Lung (tissue), 13 donors: ENCODE measurements around the gene LTBP3. TPM values are rescaled to one million over a fixed set of nuclear protein-coding genes. Genes with fewer than 3 reads are reported as not detected.

Source experiments
- ATAC-seq: fragments of 200-7000 bp; cut with Tn5 transposase; one replicate; pipeline ENCODE4 v1.9.1; 2020; ENCODE audit warnings: moderate number of reproducible peaks; ENCODE audit not compliant: insufficient read depth, low FRiP score
- DNase-seq, 3 donors: peaks; one replicate each; pipeline ENCODE4 v3.0.0-alpha.2; 2013 to 2017
- H3K27ac ChIP-seq, 2 donors: one replicate each; pipeline ENCODE4 v1.5.1; 2013; ENCODE audit warnings: mild to moderate bottlenecking in 2 of 2, moderate library complexity in 2 of 2, control low read depth in 1 of 2, inconsistent platforms in 1 of 2, low read depth in 1 of 2, low read length in 1 of 2
- H3K27me3 ChIP-seq, 3 donors: one replicate each; pipeline ENCODE4 v1.5.1; 2013; ENCODE audit warnings: low read length in 2 of 3; ENCODE audit not compliant: control insufficient read depth in 3 of 3, insufficient read depth in 3 of 3
- H3K36me3 ChIP-seq, 4 donors: one replicate each; pipeline ENCODE4 v1.5.1; 2013; ENCODE audit warnings: low read length in 4 of 4, mild to moderate bottlenecking in 1 of 4, moderate library complexity in 1 of 4; ENCODE audit not compliant: control insufficient read depth in 4 of 4, insufficient read depth in 4 of 4
- H3K4me1 ChIP-seq, 5 donors: one replicate each; pipeline ENCODE4 v1.5.1; 2013; ENCODE audit warnings: low read length in 5 of 5, mild to moderate bottlenecking in 2 of 5, moderate library complexity in 1 of 5; ENCODE audit not compliant: control insufficient read depth in 5 of 5, insufficient read depth in 5 of 5
- H3K4me3 ChIP-seq: one replicate; pipeline ENCODE4 v1.5.1; 2013; ENCODE audit warnings: mild to moderate bottlenecking, control low read depth, moderate library complexity
- H3K9ac ChIP-seq, 2 donors: one replicate each; pipeline ENCODE4 v1.5.1; 2013; ENCODE audit warnings: low read length in 2 of 2, control low read depth in 1 of 2; ENCODE audit not compliant: insufficient read depth in 1 of 2
- H3K9me3 ChIP-seq, 4 donors: one replicate each; pipeline ENCODE4 v1.5.1; 2013; ENCODE audit warnings: low read length in 3 of 4, mild to moderate bottlenecking in 1 of 4, moderate library complexity in 1 of 4; ENCODE audit not compliant: control insufficient read depth in 4 of 4, insufficient read depth in 3 of 4
- WGBS, 2 donors: extraction: QIAGEN DNeasy Blood & Tissue Kit; methylation state at CpG; one replicate each; pipeline ENCODE4 v1.1.7; 2013; 5-methylcytosine and 5-hydroxymethylcytosine counted together
- polyA plus RNA-seq, 2 donors: library from polyadenylated mRNA; stranded (reverse); fragments of 200-250 nt; gene quantifications; one replicate each; pipeline ENCODE4 v1.2.1, GENCODE V29; 2013
- small RNA-seq: library from RNA; depleted of rRNA; stranded (forward); fragments of <200 nt; gene quantifications from one replicate; pipeline ENCODE3, GENCODE V24; 2014; ENCODE audit warnings: low replicate concordance
- total RNA-seq, 2 donors: library from RNA; depleted of rRNA in 1 of 2; stranded (reverse); fragments of >200 nt in 1 of 2; gene quantifications; one replicate each; pipeline ENCODE4 v1.2.1, GENCODE V29; 2014 to 2021
- TF ChIP-seq, protein P1 (sequence below): IDR thresholded peaks from 2 replicates; pipeline ENCODE4 v1.5.1; 2012; ENCODE audit warnings: mild to moderate bottlenecking; ENCODE audit errors: control extremely low read depth, extremely low read depth
- donor health status: control.
- donor health status: control.
- donor health status: Bipolar disorder and iron deficiency.
- donor health status: healthy.
- donor health status: DM: yes; HTN: yes; CAD: no.

LTBP3 gene
- total and polyA plus RNA-seq, 4 donors, result 39.1 to 111 (median 73.4) TPM

DNA sequence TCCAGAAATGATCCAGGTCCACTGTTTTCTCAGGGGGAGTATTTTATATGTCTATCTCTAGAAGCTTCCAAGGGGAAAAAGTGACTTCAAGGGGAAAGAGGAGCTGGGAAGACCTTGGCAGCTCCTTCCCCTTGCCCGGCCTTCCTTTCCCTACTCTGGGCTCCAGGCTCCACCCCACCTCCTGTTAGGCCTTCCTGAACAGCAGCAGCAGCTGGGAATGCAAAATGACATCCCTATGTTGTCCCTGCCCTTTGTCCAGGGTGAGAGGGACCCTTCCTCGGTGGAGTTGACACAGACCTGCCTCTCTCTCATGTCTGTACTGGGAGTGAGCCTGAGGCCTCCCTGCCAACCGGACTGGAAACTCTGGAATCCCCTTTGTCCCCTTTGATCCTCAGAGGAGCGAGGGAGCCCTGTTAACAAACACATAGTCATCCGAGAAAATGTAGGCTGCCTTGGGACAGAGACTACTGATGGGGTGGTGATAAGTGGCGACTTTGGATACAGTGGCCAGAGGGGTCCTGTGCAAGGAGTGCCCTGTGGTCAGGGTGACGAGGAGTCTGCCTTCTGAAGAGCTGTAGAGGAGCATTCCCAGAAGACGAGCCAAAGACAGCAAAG, 68.3 kb downstream of the LTBP3 start:
- Histone ChIP-seq H3K4me1 (peaks cover 41 to 79% (median 50%) of the 10 kb centered on the region in 5 donors), H3K9ac (peak overlapping the region in 1 of 2 donors; percentile 36), H3K27me3 (no peaks in the 10 kb centered on the region), H3K9me3 (no peaks in the 10 kb centered on the region), H3K4me3 (no peak overlapping the region), H3K27ac (peak overlapping the region; percentile 97 to 98), H3K36me3 (no peaks in the 10 kb centered on the region)
- peak; percentile 63 to 75 (median 66) for DNase-seq
- TF ChIP-seq, protein P1, sequence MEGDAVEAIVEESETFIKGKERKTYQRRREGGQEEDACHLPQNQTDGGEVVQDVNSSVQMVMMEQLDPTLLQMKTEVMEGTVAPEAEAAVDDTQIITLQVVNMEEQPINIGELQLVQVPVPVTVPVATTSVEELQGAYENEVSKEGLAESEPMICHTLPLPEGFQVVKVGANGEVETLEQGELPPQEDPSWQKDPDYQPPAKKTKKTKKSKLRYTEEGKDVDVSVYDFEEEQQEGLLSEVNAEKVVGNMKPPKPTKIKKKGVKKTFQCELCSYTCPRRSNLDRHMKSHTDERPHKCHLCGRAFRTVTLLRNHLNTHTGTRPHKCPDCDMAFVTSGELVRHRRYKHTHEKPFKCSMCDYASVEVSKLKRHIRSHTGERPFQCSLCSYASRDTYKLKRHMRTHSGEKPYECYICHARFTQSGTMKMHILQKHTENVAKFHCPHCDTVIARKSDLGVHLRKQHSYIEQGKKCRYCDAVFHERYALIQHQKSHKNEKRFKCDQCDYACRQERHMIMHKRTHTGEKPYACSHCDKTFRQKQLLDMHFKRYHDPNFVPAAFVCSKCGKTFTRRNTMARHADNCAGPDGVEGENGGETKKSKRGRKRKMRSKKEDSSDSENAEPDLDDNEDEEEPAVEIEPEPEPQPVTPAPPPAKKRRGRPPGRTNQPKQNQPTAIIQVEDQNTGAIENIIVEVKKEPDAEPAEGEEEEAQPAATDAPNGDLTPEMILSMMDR, result no peak
- ATAC-seq, result no peak
- 56 to 66% methylated on average over 8 of the region's 8 CpGs for WGBS, 2 donors

DNA sequence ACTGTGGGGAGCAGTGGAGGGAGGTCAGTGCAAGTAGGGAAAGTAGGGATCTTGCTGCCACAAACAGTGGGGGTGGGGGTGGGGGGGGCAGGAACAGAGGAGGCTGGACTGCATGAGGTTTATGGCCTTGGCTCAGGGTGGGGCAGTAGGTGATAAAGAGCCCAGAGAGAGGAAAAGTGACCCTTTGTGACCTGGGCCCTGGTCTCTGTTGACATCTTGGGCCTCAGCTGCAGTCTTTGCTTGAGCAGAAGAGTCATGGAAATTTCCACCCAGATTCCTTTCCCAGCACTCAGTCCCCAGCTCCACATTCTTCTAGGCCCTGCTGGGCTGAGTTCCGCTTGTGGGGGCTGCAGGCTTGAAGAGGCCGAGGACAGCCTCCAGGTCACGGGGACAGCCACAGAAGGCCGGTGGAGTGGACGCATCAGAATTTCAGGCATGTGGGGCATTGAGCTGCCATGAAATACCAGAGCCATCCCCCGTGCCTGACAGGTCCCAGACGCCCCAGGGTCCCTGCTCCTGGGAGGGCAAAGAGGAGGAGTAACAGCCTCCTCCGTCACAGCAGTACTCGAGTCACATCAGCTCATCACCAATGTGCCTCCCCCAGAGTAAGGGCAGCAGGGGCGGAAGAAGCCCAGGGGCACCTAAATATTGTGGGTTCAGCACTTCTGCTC, 69.0 kb downstream of the LTBP3 start:
- H3K4me3 ChIP-seq, result no peak overlapping the region
- TF ChIP-seq, protein P1, result no peak
- H3K4me1 ChIP-seq, result peaks cover 41 to 73% (median 50%) of the 10 kb centered on the region in 5 donors
- H3K36me3 ChIP-seq, result no peaks in the 10 kb centered on the region
- H3K27ac ChIP-seq, result peak overlapping the region; percentile 97 to 98
- no peaks in the 10 kb centered on the region for H3K9me3 ChIP-seq
- ATAC-seq (no peak), DNase-seq (peak; percentile 52 to 66 (median 65))
- peak overlapping the region in 1 of 2 donors; percentile 36 for H3K9ac ChIP-seq
- no peaks in the 10 kb centered on the region for H3K27me3 ChIP-seq
- WGBS, 2 donors, result 61 to 82% methylated on average over 10 of the region's 10 CpGs

Small RNAs within 50 kb of the gene (small RNA-seq; reads per million reads assigned to genes)
- gene AP001362.1, result not detected
- gene RF01684, result not detected

Other genes with a start within 250 kb of the LTBP3 start
- 10 to 100 TPM in 1 of 2 donors, 1 to 10 TPM in 1; 9.2 to 28.9 TPM for gene CDC42EP2, start 243.5 kb downstream of the LTBP3 start, total RNA-seq
- 10 to 100 TPM; 23.4 to 35.0 TPM for gene CDC42EP2, start 243.5 kb downstream of the LTBP3 start, polyA plus RNA-seq
- 10 to 100 TPM; 44.6 to 53.2 TPM for gene DPF2, start 224.5 kb downstream of the LTBP3 start, total RNA-seq
- gene DPF2, start 224.5 kb downstream of the LTBP3 start, polyA plus RNA-seq, result 10 to 100 TPM; 21.5 to 25.0 TPM
- under 1 TPM in 1 of 2 donors, not detected in 1; 0.21 TPM for gene TIGD3, start 203.6 kb downstream of the LTBP3 start, total RNA-seq
- gene TIGD3, start 203.6 kb downstream of the LTBP3 start, polyA plus RNA-seq, result under 1 TPM; 0.24 to 0.27 TPM
- 10 to 100 TPM in 1 of 2 donors, 1 to 10 TPM in 1; 7.3 to 15.6 TPM for gene SLC25A45, start 175.7 kb downstream of the LTBP3 start, total RNA-seq
- 1 to 10 TPM; 5.5 to 9.0 TPM for gene SLC25A45, start 175.7 kb downstream of the LTBP3 start, polyA plus RNA-seq
- gene FRMD8, start 171.7 kb downstream of the LTBP3 start, total RNA-seq, result 10 to 100 TPM; 18.5 to 39.9 TPM
- 10 to 100 TPM; 15.8 to 25.7 TPM for gene FRMD8, start 171.7 kb downstream of the LTBP3 start, polyA plus RNA-seq
- 100 to 1,000 TPM; 518 to 912 TPM for gene NEAT1, start 135.6 kb downstream of the LTBP3 start, total RNA-seq
- gene NEAT1, start 135.6 kb downstream of the LTBP3 start, polyA plus RNA-seq, result 1,000 to 10,000 TPM in 1 of 2 donors, 100 to 1,000 TPM in 1; 481 to 1,176 TPM
- gene MALAT1, start 59.3 kb downstream of the LTBP3 start, total RNA-seq, result over 10,000 TPM; 10,633 to 48,332 TPM
- gene MALAT1, start 59.3 kb downstream of the LTBP3 start, polyA plus RNA-seq, result 1,000 to 10,000 TPM in 1 of 2 donors, 100 to 1,000 TPM in 1; 125 to 2,965 TPM
- 10 to 100 TPM; 54.3 to 93.8 TPM for gene SCYL1, start 33.3 kb downstream of the LTBP3 start, total RNA-seq
- gene SCYL1, start 33.3 kb downstream of the LTBP3 start, polyA plus RNA-seq, result 100 to 1,000 TPM in 1 of 2 donors, 10 to 100 TPM in 1; 79.1 to 107 TPM
- 10 to 100 TPM; 22.0 to 35.9 TPM for gene ZNRD2, start 12.1 kb upstream of the LTBP3 start, total RNA-seq
- gene ZNRD2, start 12.1 kb upstream of the LTBP3 start, polyA plus RNA-seq, result 10 to 100 TPM; 65.6 to 81.5 TPM
- 10 to 100 TPM; 20.6 to 53.5 TPM for gene FAM89B, start 14.2 kb upstream of the LTBP3 start, total RNA-seq
- gene FAM89B, start 14.2 kb upstream of the LTBP3 start, polyA plus RNA-seq, result 10 to 100 TPM; 44.4 TPM
- 100 to 1,000 TPM in 1 of 2 donors, 10 to 100 TPM in 1; 58.3 to 154 TPM for gene EHBP1L1, start 17.7 kb upstream of the LTBP3 start, total RNA-seq
- 100 to 1,000 TPM in 1 of 2 donors, 10 to 100 TPM in 1; 49.8 to 125 TPM for gene EHBP1L1, start 17.7 kb upstream of the LTBP3 start, polyA plus RNA-seq
- gene KCNK7, start 37.4 kb upstream of the LTBP3 start, total RNA-seq, result 1 to 10 TPM in 1 of 2 donors, under 1 TPM in 1; 0.46 to 1.1 TPM
- gene KCNK7, start 37.4 kb upstream of the LTBP3 start, polyA plus RNA-seq, result 1 to 10 TPM; 1.5 to 2.8 TPM
- gene MAP3K11, start 55.9 kb upstream of the LTBP3 start, total RNA-seq, result 100 to 1,000 TPM in 1 of 2 donors, 10 to 100 TPM in 1; 60.0 to 108 TPM
- 10 to 100 TPM; 68.5 to 80.1 TPM for gene MAP3K11, start 55.9 kb upstream of the LTBP3 start, polyA plus RNA-seq
- 10 to 100 TPM; 13.9 to 53.8 TPM for gene PCNX3, start 57.4 kb upstream of the LTBP3 start, total RNA-seq
- 10 to 100 TPM; 16.1 to 24.8 TPM for gene PCNX3, start 57.4 kb upstream of the LTBP3 start, polyA plus RNA-seq
- gene SIPA1, start 79.7 kb upstream of the LTBP3 start, total RNA-seq, result 10 to 100 TPM; 39.7 to 82.8 TPM
- gene SIPA1, start 79.7 kb upstream of the LTBP3 start, polyA plus RNA-seq, result 100 to 1,000 TPM in 1 of 2 donors, 10 to 100 TPM in 1; 82.8 to 102 TPM
- gene RELA, start 104.6 kb upstream of the LTBP3 start, total RNA-seq, result 10 to 100 TPM; 50.2 to 72.6 TPM
- 10 to 100 TPM; 34.8 to 65.8 TPM for gene RELA, start 104.6 kb upstream of the LTBP3 start, polyA plus RNA-seq
- 10 to 100 TPM; 45.3 to 88.6 TPM for gene KAT5, start 153.9 kb upstream of the LTBP3 start, total RNA-seq
- 10 to 100 TPM; 70.0 to 95.3 TPM for gene KAT5, start 153.9 kb upstream of the LTBP3 start, polyA plus RNA-seq
- gene RNASEH2C, start 162.4 kb upstream of the LTBP3 start, total RNA-seq, result 10 to 100 TPM; 21.8 to 62.3 TPM
- gene RNASEH2C, start 162.4 kb upstream of the LTBP3 start, polyA plus RNA-seq, result 10 to 100 TPM; 88.5 to 97.7 TPM
- gene AP5B1, start 222.6 kb upstream of the LTBP3 start, total RNA-seq, result 10 to 100 TPM in 1 of 2 donors, 1 to 10 TPM in 1; 8.6 to 35.5 TPM
- 10 to 100 TPM; 13.0 to 35.1 TPM for gene AP5B1, start 222.6 kb upstream of the LTBP3 start, polyA plus RNA-seq
- under 1 TPM; 0.17 to 0.77 TPM for gene OVOL1, start 228.7 kb upstream of the LTBP3 start, total RNA-seq
- 1 to 10 TPM in 1 of 2 donors, under 1 TPM in 1; 0.96 to 1.4 TPM for gene OVOL1, start 228.7 kb upstream of the LTBP3 start, polyA plus RNA-seq